Activated CD4-positive, alpha-beta T cell treated with anti-CD3 and anti-CD28 coated beads, Interleukin-2, amount 50 U/mL, for 24 hours (primary cell): ENCODE results near the gene CADPS2.
"Not testable (repeated sequence)": the region's sequence is repeated elsewhere in the genome, so short reads cannot be mapped to it uniquely, and the experiment has no call there.

Experiments
- DNase-seq, 2 donors: peaks; one replicate each; pipeline ENCODE4 v3.0.0-alpha.2; 2020; ENCODE audit warnings: low read depth in 1 of 2, low spot score in 1 of 2

CADPS2 gene

DNA sequence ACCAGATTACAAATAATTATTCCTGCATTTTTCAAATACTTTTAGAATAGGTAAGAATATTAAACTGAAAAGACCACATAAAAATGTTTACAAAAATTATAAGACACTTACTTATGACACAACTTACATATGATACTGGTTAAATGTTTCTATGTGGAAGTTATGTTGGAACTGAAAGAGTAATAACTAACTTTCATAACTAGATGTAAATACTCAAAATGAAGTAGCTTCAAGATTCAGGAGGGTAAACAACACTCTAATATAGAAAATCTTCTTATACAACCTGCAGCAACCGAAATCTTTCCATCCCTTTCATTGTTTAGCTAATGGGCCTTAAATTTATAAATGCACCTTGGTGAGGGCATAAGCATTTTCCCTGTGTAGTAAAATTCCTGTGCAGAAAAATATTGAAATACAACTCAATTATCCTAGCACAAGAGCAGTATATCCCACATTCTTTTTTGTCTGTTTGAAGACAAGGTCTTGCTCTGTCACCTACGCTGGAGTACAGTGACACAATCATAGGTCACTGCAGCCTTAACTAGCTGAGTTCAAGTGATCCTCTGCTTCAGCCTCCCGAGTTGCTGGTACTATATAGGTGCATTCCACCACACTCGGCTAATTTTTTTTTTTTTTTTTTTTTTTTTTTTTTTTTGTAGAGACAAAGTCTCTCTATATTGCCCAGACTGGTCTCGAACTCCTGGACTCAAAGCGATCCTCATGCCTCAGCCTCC lies 168.7 kb downstream of the CADPS2 start:
- DNase-seq: no peak

DNA sequence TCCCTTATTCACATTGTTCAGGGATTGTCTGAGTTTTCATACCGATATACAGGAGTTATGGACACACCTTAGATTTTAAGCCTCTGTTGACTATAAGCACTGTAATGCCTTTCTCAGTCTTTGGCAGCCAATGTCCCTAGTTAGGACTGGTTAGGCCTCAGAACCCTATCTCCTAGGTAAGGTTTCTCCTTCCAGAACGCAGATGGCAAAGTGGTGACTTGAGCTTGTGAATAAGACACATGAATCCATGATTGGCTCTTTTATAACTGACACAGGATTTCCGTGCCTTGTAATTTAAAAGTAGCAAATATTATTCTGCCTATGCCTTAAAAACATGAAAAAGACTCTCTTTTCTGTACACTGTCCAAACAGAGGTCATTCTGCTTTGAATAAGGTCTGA lies 171.1 kb downstream of the CADPS2 start:
- no peak for DNase-seq

DNA sequence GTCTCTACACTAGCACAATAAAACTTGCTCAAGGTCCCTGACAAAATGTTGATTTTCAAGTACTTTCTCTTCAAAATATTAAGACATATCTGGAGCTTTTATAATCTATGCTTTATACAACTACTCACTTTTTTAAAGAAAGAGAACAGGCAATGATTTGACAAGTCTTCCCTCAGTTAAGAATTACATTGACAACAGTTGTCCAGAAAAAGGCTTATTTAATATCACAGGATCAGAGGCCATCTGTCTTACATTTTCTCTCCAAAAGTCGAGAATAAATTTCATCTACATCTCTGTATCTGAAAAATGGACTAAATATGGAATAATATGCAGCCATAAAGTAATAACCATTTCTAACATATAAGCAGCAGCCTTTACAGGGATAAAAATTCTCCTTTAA lies 175.3 kb downstream of the CADPS2 start:
- DNase-seq: no peak

DNA sequence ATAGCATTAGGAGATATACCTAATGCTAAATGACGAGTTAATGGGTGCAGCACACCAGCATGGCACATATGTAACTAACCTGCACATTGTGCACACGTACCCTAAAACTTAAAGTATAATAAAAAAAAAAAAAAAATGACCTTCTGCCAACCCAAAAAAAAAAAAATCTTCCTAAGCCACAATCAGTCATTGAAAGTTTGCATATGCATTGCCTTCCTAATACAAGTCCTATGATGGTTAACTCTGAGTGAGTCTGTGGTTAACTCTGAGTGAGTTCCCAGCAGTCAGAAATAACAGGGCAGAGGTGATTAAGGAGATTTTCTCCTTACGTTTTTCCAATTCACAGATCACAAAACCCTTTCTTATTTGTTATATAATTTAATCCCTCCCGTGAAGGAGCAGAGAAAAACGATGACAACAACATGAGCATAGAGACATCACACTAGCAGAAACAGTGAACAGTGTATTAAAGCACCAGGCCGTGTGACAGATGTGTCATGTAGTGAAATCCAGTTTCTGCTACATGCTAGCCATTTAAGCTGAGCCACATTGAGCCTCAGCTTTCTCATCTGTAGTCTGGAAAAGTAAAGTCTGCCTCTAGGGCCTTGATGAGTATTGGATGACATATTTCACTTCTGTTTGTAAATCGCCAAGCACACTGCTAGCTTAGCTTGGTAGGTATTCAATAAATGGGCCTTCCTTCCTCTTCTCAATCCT lies 176.2 kb downstream of the CADPS2 start:
- DNase-seq: no peak

DNA sequence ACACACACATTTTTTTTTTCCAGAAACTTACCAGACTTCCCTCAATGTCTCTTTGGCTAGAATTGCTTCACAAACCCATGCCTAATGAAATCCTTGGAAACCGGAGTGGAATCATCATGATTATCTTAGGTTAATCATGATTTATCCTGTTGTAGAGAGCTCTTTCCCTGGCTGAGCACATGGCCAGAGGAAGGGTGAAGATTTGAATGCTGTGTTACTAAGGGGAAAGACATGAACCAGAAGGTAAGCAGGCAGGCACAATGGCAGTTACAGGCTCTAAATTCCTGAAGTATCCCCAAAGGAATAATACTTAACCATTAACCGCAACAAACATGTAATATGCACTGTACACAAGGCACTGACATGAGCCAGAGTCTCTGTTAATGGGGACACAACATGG lies 179.4 kb downstream of the CADPS2 start:
- DNase-seq: no peak

DNA sequence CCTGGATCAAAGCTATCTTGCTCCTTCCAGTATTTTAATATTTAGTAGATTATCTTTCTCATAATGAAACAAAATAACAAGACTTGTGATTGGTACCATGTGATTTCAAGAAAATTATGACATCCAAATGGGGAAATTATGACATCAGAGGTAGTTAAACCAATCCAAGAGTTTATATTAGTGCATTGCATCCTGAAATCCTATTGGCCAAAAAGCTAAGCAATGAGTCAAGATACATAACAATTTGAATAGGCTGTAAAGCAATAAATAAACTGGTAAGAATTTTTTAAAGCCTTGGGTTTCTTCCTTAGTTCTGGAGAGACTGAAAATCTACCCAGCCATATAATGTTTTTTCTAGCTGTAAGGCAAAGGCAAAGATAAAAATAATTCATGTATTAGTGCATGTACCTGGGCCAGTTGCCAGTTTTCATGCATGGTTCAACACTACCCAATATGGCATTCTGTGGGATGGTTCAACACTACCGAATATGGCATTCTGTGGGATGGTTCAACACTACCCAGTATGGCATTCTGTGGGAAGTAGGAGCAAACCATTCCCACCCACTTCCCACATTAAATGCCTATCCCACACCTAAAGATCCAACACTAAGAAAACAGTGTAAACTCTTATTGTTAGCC lies 183.3 kb downstream of the CADPS2 start, which contains the start of gene RNF148:
RNF148 (minus strand) TSS at position 51 of the 639 bp plus-strand sequence. CDS start 172 bp downstream, outside the sequence.
- no peak for DNase-seq

DNA sequence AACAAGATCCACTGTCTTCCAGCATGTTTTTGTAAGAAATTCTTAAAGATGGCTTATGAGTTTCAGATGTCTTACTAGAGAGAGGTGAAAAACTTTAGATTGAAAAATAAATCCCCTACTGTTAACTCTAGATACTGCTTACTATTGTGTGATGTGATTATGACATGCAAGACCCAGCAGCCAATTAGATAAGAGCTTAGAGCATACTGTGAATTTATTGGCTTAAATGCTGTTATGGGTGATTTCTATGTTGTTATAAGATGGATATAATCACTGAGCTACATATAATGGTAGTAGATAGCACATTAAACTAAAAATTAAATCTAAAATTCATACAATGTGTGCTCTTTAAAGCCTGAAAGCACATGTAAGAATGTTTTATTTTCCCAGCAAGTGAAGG lies 187.2 kb downstream of the CADPS2 start, which contains the start of gene RNF133:
RNF133 (minus strand) TSS at position 101 of the 400 bp plus-strand sequence. CDS start 199 bp downstream, outside the sequence.
- no peak for DNase-seq

DNA sequence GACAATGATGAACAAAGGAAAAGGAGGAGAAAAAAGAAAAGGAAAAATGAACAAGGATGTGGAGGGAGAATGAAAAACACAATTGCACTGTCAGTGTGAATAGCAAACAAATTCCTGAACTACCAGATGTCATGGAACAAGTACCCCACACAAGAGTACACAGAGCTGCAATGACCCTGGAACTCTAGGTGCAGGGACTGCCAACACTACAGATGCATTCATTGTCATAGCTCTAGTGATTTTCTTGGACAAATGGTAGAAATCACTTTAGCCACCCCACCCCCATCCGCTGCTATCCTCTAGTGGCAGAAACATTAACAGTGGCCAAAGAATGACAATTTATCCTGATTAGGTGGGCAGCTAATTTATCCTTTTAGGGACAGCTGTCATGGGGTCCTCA lies 190.4 kb downstream of the CADPS2 start:
- no peak for DNase-seq

DNA sequence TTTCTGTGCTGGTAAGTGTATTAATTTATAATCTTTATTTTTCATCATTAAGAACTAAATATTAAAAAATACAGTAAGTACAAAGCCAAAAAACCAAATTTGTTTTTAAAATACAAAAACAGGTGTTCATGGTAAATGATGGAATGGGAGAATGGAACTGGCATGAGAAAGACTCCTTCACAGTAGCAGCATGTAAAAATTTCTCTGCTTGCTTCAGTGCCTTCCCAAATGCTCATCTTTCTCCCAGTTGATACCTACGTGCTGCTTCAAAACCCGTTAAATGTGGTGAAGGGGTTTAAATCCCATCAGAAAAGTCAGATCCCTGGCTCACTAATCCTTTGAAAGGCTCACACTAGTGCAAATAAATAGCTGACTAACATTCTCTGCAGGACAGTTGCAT lies 191.6 kb downstream of the CADPS2 start:
- no peak for DNase-seq

DNA sequence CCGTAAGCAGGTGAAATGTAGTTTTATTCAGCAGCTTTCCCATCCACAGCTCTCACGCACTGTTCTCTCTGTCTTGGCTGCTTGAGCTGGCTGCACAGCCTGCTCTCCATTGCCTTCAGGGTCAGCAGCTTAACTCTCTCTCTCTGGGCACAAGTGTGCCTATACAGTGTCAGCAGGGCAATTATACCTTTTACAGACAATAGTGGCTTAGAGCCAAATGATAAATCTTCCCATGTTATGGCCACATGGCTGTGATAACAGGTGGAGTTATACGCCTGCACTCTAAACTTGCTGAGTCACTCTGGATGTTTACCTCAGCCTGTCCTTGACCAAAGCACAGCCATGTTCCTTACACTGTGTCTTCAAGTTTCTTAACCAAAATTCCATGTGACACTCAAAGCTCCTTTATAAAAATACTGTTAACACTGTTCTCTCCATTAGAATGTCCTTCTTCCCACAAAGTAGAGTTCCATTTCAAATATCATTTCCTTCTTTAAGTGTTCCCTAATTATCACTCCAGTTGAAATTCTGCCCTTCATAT lies 193.4 kb downstream of the CADPS2 start:
- DNase-seq: no peak

DNA sequence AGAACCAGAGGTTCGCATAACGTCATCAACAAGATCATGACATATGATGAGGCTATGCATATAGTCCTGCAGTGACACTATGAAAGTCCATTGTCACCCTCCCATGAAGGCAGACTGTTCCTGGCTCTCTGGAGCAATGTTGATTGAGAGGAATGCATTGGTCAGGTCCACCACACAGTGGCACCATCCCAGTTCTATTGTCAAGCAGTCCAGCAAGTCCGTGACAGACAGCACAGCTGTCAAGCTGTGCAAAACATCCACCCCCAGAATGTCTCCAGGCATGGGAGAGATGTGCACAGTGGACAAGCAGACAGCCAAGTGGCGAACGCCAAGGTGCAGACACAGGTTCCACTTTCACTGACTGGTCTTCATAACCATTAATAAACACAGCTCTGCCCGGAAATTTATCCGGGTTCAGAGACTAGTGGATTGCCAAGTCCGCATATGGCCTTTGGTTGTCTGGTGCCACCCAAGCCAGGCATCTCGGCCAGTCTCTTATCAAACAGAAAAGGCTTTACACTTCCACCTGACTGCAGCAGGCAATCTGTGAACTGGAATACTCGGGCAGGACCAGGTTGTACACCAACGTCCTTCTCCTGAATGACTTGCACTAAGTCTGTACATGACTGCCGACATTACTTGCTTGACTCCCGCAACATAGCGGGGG lies 194.6 kb downstream of the CADPS2 start:
- DNase-seq: no peak

DNA sequence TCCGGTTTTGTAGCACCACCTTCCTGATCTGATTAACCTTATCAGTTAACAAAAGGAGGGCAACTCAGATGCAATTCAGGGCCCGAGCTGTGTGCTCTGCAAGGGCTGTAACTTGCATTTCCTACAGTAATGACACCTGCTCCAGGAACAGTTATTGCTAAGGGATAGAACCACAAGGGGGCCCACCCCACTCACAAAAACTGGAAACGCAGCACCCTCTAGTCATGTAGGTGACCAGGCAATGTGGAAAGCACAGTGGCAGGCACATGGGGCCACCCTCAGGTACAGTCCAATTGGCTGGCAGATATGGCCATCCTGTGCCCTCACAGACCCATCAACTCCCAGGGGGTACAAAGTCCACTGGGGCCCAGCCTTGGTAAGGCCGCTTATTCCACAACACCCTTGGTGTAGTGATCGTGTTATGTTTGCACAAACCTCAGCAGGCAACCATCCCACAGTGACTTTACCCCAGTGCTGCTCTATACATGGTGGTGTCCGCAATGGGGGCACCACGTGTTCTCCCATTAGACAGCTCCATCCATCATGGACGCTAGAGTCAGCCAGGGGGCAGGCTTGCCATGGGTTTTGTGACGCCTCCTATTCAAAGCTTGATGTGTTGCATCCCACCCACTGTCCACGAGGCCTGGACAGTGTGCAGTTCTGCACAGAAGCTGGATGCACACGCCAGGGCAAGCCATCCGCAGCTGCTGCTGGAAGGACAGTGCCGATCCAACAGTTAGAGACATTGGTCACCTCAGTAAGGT lies 196.7 kb downstream of the CADPS2 start:
- DNase-seq: no peak

DNA sequence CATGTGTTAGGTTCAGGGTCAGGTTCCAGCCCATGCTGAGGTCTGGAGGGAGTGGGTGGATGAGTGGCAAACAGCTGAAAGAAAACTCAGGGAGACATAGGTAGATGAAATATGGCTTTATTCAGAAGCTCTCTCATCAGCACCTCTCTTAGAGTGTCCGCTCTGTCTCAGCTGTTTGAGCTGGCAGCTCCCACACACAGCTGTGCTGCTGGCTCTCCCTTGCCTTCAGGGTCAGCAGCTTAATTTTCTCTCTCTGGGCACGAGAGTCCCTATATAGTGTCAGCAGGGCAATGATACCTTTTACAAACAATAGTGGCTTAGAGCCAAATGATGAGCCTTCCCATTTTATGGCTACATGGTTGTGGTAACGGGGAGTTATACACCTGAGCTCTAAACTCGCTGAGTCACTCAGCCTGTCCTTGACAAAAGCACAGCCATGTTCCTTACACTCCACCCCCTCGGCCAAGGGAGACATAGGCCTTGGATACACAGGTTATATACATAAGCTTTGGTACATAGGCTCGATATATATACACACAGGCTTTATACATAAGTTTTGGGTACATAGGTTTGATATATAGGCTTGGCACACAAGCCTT lies 197.8 kb downstream of the CADPS2 start:
- no peak for DNase-seq

DNA sequence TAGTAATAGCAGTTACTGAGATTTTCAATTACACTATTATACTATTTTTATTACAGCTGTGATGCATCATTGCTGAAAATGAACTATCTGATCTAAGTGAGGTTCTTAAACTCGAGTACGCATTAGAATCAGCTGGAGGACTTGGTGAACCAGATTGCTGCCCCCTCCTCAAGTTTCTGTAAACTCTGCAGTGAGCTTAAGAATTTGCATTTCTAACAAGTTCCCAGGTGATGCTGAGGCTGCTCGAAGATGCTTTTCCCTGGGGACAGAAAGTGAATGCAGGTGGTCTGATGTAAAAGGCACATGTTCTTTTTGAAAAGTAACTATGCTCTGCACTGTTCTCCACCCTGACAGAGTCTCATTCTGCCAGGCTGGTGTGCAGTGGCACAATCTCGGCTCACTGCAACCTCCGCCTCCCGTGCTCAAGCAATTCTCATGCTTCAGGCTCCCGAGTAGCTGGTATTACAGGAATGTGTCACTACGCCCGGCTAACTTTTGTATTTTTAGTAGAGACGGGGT lies 199.8 kb downstream of the CADPS2 start:
- DNase-seq: no peak

DNA sequence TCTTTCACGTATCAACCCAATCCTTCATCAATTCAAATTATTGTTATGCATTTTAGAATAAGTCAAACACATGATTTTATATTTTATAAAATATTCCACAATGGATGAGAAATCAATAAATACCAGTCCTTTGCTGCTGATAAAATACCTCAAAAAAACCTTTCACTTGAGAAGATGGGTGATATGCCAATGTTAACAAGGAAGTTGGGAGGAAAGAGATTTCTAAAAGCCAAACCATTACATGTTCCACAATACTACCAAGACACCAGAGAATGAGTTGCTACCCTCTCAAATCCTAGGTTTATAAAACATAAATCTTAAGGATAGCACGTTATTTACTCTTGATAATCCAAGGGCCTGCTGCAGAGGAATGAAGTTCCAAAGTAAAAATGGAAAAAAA lies 201.8 kb downstream of the CADPS2 start:
- no peak for DNase-seq

DNA sequence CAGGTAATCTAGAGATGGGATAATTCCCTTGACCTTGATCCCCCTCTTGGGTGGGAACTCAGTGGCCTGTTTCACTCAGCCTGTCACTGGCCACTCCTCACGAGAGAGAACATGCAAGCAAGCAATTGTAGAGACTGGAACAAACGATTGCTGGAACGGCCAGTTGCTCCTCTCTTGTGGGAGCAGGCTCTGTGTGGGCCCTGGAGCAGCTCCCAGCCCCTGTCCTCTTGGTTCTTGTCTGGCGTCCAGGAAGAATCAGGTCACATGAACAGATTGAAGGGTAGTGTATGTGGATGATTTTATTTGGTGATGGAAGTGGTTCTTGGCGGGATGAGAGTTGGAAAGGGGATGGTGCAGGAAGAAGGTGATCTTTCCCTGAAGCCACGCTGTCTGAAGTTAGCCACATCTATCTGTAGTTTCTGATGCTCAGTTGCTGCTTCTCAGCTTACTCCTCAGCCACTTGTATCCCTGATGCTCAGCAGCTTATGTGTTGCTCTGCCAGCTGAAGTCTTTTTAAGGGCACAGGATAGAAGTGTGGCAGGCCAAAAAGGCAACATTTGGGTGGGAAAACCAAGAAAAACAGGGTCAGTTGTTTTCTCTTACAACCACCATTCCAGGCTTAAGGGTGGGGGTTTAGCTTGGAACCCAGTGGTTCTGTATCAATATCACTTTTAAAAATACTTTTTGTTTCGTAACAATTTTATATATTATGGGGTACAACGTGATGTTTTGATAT lies 203.3 kb downstream of the CADPS2 start:
- DNase-seq: no peak

DNA sequence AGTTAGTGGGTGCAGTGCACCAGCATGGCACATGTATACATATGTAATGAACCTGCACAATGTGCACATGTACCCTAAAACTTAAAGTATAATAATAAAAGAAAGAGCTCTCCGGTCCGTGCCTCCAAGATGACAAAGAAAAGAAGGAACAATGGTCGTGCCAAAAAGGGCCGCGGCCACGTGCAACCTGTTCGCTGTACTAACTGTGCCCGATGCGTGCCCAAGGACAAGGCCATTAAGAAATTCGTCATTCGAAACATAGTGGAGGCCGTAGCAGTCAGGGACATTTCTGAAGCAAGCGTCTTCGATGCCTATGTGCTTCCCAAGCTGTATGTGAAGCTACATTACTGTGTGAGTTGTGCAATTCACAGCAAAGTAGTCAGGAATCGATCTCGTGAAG lies 205.1 kb downstream of the CADPS2 start:
- DNase-seq: not testable (repeated sequence)

DNA sequence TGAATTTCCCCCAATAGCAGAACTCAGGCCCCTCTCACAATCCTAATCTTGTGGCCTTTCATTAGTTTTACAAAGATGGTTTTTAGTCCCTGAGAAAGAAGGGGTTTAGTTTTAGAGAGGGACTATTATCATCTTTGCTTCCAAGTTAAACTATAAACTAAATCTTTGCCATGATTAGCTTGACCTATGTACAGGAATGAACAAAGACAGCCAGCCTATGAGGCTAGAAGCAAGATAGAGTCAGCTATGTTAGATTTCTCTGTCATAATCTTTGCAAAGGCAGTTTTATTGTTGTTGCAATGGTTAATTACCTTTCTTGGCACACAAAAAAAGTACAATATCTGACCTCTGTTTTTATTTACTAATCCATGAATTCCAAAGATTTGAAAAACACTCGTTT lies 206.4 kb downstream of the CADPS2 start:
- no peak for DNase-seq

DNA sequence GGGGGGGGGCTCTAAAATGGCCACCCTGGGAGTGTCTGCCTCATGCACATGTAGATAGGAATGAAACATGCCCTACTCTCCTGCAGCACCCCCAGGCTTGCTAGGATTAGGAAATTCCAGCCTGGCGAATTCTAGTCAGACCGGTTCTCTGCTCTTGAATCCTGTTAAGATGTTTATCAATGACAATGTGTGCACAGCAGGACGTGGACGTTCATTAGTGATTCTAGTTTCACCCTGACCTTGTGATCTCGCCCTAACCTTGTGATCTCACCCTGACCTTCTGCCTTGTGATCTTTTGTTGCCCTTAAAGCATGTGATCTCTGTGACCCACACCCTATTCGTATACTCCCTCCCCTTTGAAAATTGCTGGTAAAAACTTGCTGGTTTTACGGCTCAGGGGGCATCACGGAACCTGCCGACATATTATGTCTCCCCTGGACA lies 207.0 kb downstream of the CADPS2 start:
- DNase-seq: not testable (repeated sequence)
